GM12878 (cell line): Measurements from ENCODE around the gene HOXA1. TPM values are rescaled to one million over a fixed set of nuclear protein-coding genes. Genes with fewer than 3 reads are reported as not detected.

Experiments
- ATAC-seq: fragments of 200-7000 bp; cut with Tn5 transposase; 3 replicates; pipeline ENCODE4 v1.9.1; 2020; ENCODE audit warnings: mild to moderate bottlenecking, moderate library complexity
- BruUV-seq: library from RNA; stranded (reverse); fragments of 400-500 nt; replicated peaks from 2 replicates; lab custom pipeline; 2021; lab: Mats Ljungman, UMichigan
- CTCF ChIA-PET: fragments of 300-600 bp; sonication (Branson Sonifier 250); formaldehyde crosslinking; extraction: SDS; loops from one replicate; lab custom pipeline; 2021; ENCODE audit warnings: inconsistent platforms; lab: Yijun Ruan, JAX
- POLR2A ChIA-PET: fragments of 350-600 bp; formaldehyde crosslinking; extraction: SDS; loops from one replicate; lab custom pipeline; 2021; ENCODE audit warnings: inconsistent platforms; lab: Charles Lee
- RAD21 ChIA-PET: fragments of 300-600 bp; sonication (Branson Sonifier 250); formaldehyde crosslinking; loops from one replicate; lab custom pipeline; 2023; ENCODE audit warnings: antibody characterized with exemption; ENCODE audit not compliant: unreplicated experiment; lab: Charles Lee
- SMC1A ChIA-PET: fragments of 300-600 bp; sonication (Branson Sonifier 250); formaldehyde crosslinking; loops from one replicate; lab custom pipeline; 2023; ENCODE audit not compliant: unreplicated experiment, uncharacterized antibody; lab: Charles Lee
- DNase-seq: peaks from one replicate; pipeline ENCODE4 v3.0.0-alpha.2; 2011; ENCODE audit warnings: low read depth, low spot score
- FAIRE-seq: peaks from 3 replicates; lab custom pipeline; 2011; peaks lifted over from hg19 to GRCh38; lab: Jason Lieb, UNC
- H2AFZ ChIP-seq: 2 replicates; pipeline ENCODE4 v1.6.0; 2011; ENCODE audit warnings: low read depth, low read length, control low read depth; ENCODE audit not compliant: control insufficient read depth
- H3K27ac ChIP-seq: 2 replicates; pipeline ENCODE4 v1.5.1; 2011; ENCODE audit warnings: control low read depth; ENCODE audit not compliant: control insufficient read depth, insufficient read depth
- H3K27me3 ChIP-seq, 2 experiments: replicated peaks in 1 of 2; 2 replicates each; pipeline versions ENCODE4 v1.6.0 to v1.6.1; 2011; ENCODE audit warnings: low read length in 1 of 2; ENCODE audit not compliant: control insufficient read depth in 2 of 2, insufficient read depth in 2 of 2
- H3K36me3 ChIP-seq, 2 experiments: 2 replicates each; pipeline ENCODE4 v1.5.1; 2011; ENCODE audit warnings: low read length in 1 of 2; ENCODE audit not compliant: control insufficient read depth in 2 of 2, insufficient read depth in 2 of 2
- H3K4me1 ChIP-seq: 2 replicates; pipeline ENCODE4 v1.6.1; 2011; ENCODE audit warnings: mild to moderate bottlenecking, low read length, moderate library complexity, mixed read lengths; ENCODE audit not compliant: control insufficient read depth, insufficient read depth
- H3K4me2 ChIP-seq: 2 replicates; pipeline ENCODE4 v1.6.0; 2011; ENCODE audit warnings: control low read depth; ENCODE audit not compliant: control insufficient read depth, insufficient read depth
- H3K4me3 ChIP-seq: fragments of 200-600 bp; sonication (generic); 2 replicates; pipeline ENCODE4 v1.5.1; 2016
- H3K79me2 ChIP-seq: 2 replicates; pipeline ENCODE4 v1.6.0; 2011; ENCODE audit warnings: low read length; ENCODE audit not compliant: control insufficient read depth, insufficient read depth
- H3K9ac ChIP-seq: 2 replicates; pipeline ENCODE4 v1.8.0; 2011; ENCODE audit warnings: low read length, control low read depth, mixed read lengths; ENCODE audit not compliant: control insufficient read depth, insufficient read depth
- H3K9me3 ChIP-seq: replicated peaks from 3 replicates; pipeline ENCODE4 v1.5.1; 2011; ENCODE audit warnings: mild to moderate bottlenecking, low read length; ENCODE audit not compliant: control insufficient read depth, insufficient read depth
- H4K20me1 ChIP-seq: 2 replicates; pipeline ENCODE4 v1.6.0; 2011; ENCODE audit not compliant: control insufficient read depth, insufficient read depth
- E2F8 ChIP-seq: fragments of 450-650 bp; IDR thresholded peaks from 2 replicates; pipeline ENCODE4 v1.6.1; 2018; ENCODE audit warnings: mild to moderate bottlenecking, low read depth, moderate library complexity; ENCODE audit not compliant: partially characterized antibody
- MXI1 ChIP-seq: fragments of 150-350 bp; IDR thresholded peaks from 2 replicates; pipeline ENCODE4 v1.6.1; 2011; ENCODE audit warnings: low read depth, mild to moderate bottlenecking, inconsistent platforms, low read length, improper control_type of control experiment
- MYC ChIP-seq: IDR thresholded peaks from 2 replicates; pipeline ENCODE4 v1.6.1; 2011; ENCODE audit warnings: mild to moderate bottlenecking, low read length, moderate library complexity, inconsistent platforms; ENCODE audit not compliant: insufficient read depth, insufficient replicate concordance, insufficient read length, severe bottlenecking
- NFIC ChIP-seq: IDR thresholded peaks from 2 replicates; pipeline ENCODE4 v1.6.1; 2012; ENCODE audit warnings: low read depth, mild to moderate bottlenecking, inconsistent platforms, low read length, moderate library complexity
- RUNX3 ChIP-seq: IDR thresholded peaks from 2 replicates; pipeline ENCODE4 v1.6.1; 2012; ENCODE audit warnings: low read length, inconsistent platforms
- ZNF687 ChIP-seq: fragments of 450-650 bp; IDR thresholded peaks from 2 replicates; pipeline ENCODE4 v1.6.1; 2017; ENCODE audit warnings: mild to moderate bottlenecking, moderate library complexity
- WGBS: methylation state at CpG from one replicate; pipeline ENCODE4 v1.1.6; 2016; ENCODE audit warnings: low lambda C conversion rate; ENCODE audit not compliant: insufficient replicate concordance, insufficient coverage; ENCODE audit errors: missing lambda C conversion rate; 5-methylcytosine and 5-hydroxymethylcytosine counted together
- in situ Hi-C: fragments of 300-500 bp; cut with MboI; formaldehyde crosslinking; loops from 9 replicates; pipeline ENCODE4 v1.14.3; 2018; ENCODE audit warnings: mixed read lengths
- intact Hi-C: fragments of 100-400 bp; cut with micrococcal nuclease; formaldehyde crosslinking; loops from one replicate; pipeline ENCODE4 v1.14.2; 2022; ENCODE audit not compliant: unreplicated experiment
- polyA plus RNA-seq, 11 experiments: library from polyadenylated mRNA; depleted of rRNA in 4 of 11; unstranded in 6 of 11; stranded (reverse) in 5 of 11; fragments of >200 nt; fragmentation: Nextera tagmentation in 4 of 11; fragmentation: Illumina TruSeq in 1 of 11; extraction: Ambion mirVana in 4 of 11; extraction: Trizol in 1 of 11; gene quantifications; 1 replicate in 1 of 11; 2 replicates in 10 of 11; pipeline versions ENCODE4 v1.2.1 to v1.2.3, GENCODE V29; 2011 to 2016; ENCODE audit warnings: inconsistent platforms in 2 of 11, missing spikeins in 2 of 11, low read depth in 1 of 11
- total RNA-seq, 4 experiments: library from RNA; depleted of rRNA in 3 of 4; stranded (reverse); fragments of >200 nt in 3 of 4; fragmentation: Illumina TruSeq in 1 of 4; extraction: Trizol in 1 of 4; gene quantifications; 2 replicates each; pipeline versions ENCODE4 v1.2.1 to v1.2.3, GENCODE V29; 2013 to 2021
- TF ChIP-seq, protein P1 (sequence below): IDR thresholded peaks from 2 replicates; pipeline ENCODE4 v1.6.1; 2012; ENCODE audit warnings: low read length, inconsistent platforms
- TF ChIP-seq, protein P2 (sequence below): fragments of 450-650 bp; IDR thresholded peaks from 2 replicates; pipeline ENCODE4 v1.6.1; 2014; ENCODE audit warnings: mild to moderate bottlenecking

The HOXA1 gene
- total and polyA plus RNA-seq, 10 of the 15 experiments (the other 5 are each of a cell fraction or from before 2014, with no cell fraction given), result 0.06 to 1.7 (median 0.18) TPM; not detected in 3

DNA sequence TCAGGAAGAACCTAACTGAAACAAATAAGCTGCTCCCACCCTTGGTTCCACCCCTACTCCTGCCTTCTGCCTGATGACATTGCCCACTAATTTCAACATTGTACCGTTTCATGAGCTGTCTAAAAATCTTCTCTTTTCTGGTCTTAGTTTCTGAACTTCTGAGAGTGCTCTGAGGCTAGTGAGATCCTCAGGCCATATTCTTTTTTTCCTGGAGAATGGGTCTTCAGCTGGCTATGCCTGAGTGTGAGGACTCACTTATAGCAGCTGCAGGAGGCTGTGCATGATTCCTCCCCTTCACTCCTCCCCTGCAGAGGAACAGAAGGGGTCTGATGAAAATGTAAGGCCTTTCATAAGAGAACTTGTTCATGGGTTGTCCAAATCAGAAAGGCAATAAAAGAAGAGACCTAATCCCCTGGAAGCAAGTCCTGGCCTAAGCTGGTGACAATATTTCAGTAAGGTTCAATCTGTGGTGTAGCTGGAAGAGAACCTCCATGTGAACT, 23.7 kb upstream of the HOXA1 start (continued):
- no peak for TF ChIP-seq ZNF687
- TF ChIP-seq MYC, result no peak
- no peak for TF ChIP-seq RUNX3
- TF ChIP-seq, all 136 proteins: peak for 0

DNA sequence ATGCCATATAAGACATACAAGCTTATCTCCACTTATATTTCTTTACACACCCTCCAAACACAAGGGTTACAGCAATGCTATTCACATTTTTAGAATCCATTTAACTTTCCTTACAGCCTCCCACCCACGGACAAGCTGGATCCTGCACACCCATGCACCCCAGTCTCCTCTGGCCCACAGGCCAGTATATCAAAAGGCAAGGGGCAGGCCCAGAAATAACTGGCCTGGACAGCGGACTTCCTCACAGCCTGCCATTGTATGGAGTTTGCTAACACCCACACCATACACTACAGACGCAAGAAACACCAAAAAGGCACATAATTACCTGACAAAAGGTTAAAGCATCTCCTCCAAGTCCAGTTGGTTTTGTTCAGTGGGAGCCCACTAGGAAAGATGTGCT, 22.8 kb upstream of the HOXA1 start:
- SMC1A ChIA-PET, result interaction anchor here (2.8 kb wide), 1 partner anchor 35 kb away, joined by 6 read pairs; no protein-coding TSS in a partner anchor
- BruUV-seq, result no TSS peak
- no peaks in the 10 kb centered on the region; the same call in 1 of the 2 replicates for H4K20me1 ChIP-seq
- RAD21 ChIA-PET, result no interaction called here
- no peaks in the 10 kb centered on the region for H3K36me3 ChIP-seq
- DNase-seq, result no peak
- no peak overlapping the region for H3K9ac ChIP-seq
- H3K4me2 ChIP-seq, result no peak overlapping the region
- H3K4me1 ChIP-seq, result no peaks in the 10 kb centered on the region
- POLR2A ChIA-PET, result no interaction called here
- CTCF ChIA-PET, result no interaction called here
- H3K4me3 ChIP-seq, result no peak overlapping the region
- FAIRE-seq, result no peak
- WGBS, result 25% methylated on average over 3 of the region's 3 CpGs
- H3K9me3 ChIP-seq, result no peaks in the 10 kb centered on the region
- H3K27me3 ChIP-seq, result no peaks in the 10 kb centered on the region; a peak in 1 of 4 replicates
- intact Hi-C loops, result no loop called here
- H3K27ac ChIP-seq, result no peak overlapping the region
- in situ Hi-C loops, result no loop called here
- no peaks in the 10 kb centered on the region for H3K79me2 ChIP-seq
- ATAC-seq, result no peak
- H2AFZ ChIP-seq, result no peak overlapping the region
- TF ChIP-seq, protein P1, sequence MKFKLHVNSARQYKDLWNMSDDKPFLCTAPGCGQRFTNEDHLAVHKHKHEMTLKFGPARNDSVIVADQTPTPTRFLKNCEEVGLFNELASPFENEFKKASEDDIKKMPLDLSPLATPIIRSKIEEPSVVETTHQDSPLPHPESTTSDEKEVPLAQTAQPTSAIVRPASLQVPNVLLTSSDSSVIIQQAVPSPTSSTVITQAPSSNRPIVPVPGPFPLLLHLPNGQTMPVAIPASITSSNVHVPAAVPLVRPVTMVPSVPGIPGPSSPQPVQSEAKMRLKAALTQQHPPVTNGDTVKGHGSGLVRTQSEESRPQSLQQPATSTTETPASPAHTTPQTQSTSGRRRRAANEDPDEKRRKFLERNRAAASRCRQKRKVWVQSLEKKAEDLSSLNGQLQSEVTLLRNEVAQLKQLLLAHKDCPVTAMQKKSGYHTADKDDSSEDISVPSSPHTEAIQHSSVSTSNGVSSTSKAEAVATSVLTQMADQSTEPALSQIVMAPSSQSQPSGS, result no peak
- TF ChIP-seq MXI1, result no peak
- no peak for TF ChIP-seq E2F8
- TF ChIP-seq, protein P2, sequence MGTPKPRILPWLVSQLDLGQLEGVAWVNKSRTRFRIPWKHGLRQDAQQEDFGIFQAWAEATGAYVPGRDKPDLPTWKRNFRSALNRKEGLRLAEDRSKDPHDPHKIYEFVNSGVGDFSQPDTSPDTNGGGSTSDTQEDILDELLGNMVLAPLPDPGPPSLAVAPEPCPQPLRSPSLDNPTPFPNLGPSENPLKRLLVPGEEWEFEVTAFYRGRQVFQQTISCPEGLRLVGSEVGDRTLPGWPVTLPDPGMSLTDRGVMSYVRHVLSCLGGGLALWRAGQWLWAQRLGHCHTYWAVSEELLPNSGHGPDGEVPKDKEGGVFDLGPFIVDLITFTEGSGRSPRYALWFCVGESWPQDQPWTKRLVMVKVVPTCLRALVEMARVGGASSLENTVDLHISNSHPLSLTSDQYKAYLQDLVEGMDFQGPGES, result no peak
- no peak for TF ChIP-seq NFIC
